Stimulated activated naive CD4-positive, alpha-beta T cell treated with Interleukin-2 at 50 U/mL for 16 hours (primary cell): ENCODE measurements around the gene LRRC63.
"Not testable (repeated sequence)": the region's sequence is repeated elsewhere in the genome, so short reads cannot be mapped to it uniquely, and the experiment has no call there.

Experiments
- DNase-seq: peaks from one replicate; lab custom pipeline; 2025; lab: John Stamatoyannopoulos, UW

LRRC63 gene, protein sequence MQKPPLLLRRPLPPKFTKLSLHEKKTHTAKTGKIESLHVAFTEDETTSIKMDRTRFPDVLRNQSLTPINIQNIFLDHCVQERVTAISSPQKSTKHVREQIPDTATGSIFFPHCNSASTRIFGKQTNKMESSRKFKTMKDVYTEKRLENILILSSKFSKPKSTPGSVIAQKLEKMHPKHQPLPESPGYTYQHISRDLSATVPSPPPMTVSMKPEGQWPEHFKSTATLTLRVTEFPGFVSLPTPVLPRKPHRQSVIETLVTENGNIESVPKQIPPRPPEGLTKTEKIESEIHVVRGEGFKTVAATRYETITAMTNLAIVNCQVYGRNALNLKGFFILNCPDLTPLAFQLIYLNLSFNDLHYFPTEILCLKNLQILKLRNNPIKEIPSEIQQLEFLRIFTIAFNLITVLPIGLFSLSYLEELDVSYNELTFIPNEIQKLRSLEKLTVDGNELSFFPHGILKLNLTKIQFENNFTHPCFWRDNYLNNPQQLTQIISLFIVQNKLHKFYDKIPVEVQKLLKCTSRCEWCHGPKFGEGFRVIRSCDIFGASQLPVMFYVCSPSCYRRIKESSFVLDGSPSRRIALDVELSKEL

DNA sequence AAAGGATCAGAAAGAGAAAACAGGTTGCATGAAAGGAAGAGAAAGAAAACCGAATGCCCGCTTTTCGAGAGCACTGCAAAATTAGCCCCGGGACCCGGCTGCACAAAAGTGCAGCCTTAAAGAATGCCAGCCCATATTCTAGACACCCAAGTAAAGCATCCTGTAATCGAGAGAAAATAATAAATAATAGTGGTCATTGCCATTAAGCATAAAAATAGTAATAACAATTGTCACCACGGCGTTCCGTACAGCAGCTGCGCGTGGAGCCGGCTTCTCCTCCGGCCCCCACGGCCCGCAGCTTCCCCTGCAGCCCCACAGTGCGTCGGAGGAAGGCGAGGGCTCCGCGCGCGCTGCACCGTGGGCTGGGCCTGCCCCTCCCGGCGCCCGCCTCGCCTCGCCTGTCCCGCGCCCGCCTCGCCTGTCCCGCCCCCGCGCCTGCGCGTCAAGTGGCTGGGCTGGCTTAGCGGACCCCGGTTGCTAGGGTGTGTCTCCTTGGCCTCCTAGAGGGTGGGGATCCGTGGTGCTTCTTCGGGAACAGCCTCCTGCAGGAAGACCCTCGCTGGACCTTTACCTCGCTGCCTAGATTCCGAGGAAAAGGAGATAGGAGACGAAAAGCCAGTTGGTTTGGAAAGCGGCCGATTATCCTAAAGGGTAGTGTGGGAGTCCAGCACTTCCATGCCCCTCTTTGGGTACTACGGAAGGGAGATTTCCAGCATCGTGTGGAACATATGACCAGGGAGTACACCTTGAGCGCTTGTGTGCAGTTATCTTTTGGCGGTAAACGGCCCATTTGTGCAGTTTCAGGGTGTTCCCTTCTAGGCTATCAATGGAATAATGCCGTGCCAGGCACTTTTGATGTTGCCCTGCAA lies at the start of gene LRRC63:
LRRC63 (plus strand) TSS at position 446 of the 869 bp plus-strand sequence. CDS start 1,107 bp downstream, outside the sequence.
- peak; percentile 81 for DNase-seq

DNA sequence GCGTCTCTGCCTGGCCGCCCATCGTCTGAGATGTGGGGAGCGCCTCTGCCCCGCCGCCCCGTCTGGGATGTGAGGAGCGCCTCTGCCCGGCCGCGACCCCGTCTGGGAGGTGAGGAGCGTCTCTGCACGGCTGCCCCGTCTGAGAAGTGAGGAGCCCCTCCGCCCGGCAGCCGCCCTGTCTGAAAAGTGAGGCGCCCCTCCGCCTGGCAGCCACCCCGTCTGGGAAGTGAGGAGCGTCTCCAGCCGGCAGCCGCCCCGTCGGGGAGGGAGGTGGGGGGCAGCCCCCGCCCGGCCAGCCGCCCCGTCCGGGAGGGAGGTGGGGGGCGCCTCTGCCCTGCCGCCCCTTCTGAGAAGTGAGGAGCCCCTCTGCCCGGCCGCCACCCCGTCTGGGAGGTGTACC lies 49.0 kb upstream of the LRRC63 start:
- DNase-seq: not testable (repeated sequence)

DNA sequence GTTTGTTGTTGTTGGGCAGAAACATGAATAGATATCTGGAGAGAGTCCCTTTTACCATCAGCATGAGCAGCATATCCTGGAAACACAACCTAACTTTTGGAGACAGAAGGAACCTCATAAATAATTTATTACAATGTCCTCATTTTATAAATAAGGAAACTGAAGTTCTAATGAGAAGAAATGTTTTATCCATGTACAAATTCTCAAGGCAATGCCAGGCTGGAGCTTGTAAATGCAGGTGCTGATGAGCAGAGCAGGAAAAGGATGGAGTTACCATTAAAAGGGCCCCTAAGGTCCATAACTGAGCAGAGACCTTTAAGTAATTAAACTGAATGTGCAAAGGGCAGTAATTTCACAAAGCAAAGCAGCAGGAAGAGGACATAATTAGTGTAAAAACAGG lies 47.1 kb upstream of the LRRC63 start:
- no peak for DNase-seq

DNA sequence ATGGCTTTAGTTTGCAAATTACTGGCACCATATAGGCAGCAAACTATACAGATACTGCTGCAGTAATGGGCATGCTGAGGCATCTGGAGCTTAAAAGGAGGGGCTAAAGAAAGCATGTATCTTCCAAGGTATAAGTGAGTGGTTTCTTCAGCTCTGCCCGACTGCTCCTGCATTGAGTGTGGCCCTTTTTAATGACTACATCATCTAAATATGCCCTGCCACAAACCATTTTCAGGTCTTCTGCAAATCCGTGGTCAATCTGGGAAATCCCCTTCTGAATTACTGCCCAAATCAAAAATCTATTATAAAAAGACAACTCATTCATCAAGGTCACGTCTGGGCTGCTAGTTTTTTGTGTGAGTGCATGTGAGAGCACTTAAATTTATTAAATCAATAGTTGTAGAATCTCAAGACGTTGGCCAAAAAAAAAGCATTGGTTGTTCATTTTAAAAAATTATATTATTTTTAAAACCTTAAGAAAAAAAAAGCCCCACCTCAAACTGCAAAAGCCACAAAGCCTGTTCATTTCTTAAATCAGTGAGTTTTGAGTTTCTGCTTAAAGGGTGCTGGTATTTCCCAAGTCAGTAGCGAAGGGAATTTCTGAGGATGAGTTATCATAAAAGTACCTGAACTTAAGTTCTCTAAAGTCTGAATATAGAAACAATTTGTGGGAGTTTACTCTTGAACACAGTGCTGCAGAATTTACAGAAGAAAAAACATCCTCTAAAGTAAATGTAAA lies 46.1 kb upstream of the LRRC63 start:
- DNase-seq: peak; percentile 49

DNA sequence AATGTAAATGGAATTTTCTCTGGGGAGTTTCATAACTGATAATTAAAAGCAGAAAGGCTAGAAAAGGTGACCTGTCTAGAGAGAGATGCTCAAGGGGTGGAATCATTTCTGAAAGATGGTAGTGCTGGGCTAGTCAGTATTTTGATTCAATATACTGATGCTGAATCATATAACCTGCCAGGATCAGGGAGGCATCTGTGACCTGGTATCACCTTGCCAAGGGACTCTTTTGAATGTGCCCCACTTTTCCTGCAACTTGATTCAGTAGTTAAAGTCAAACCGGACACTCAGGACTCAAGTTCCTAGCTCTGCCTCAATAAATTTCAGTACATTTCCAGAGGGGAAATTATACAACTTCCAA lies 45.5 kb upstream of the LRRC63 start:
- no peak for DNase-seq

DNA sequence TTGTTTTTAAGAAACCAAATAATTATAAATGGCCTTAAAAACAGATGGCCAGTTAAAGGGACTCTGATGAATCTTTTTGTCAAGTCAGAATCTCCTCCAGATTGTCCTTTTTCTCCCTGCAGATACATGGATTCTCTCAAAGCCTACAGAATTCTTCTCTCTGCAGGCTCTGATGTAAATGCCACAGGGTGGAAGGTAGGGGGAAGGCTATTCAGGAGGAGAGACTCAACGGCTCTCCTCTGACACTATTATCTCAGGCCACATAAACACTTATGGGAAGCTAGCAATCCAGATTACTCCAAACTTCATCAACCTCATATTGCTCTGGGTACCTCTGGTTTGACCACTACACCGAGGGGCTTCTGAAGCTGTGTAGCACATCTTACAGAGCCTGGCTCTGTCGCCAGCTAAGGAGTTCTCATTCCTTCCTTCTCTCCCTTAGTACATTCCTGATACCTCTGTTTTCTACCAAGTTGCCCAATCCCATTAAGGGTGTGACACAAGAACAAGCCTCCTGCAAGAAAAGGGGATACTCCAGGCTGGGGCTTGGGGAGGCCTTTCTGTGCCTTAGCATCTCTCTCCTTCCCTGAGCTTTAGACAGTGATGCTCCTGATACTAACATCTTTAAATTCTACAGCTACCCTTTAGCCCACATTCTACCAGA lies 44.6 kb upstream of the LRRC63 start:
- no peak for DNase-seq

DNA sequence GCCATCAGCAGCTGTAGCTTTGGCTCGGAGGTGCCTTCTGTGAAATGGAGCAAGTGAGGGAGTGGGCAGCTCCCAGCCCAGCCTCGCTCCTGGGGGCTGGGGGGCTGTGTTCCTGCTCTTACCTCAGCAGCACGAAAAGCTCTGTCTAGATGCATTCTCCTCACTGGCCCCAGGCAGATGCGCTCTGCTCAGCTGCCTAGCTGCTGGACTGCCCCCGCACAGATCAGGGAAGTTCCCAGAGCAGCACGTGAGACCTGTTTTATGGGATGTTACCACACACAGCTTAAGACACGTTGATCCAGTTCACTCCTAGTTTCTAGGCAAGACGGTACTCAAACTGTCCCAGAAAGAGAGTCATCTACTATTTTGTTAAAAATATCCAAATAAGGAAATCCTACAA lies 43.4 kb upstream of the LRRC63 start:
- DNase-seq: peak; percentile 65

DNA sequence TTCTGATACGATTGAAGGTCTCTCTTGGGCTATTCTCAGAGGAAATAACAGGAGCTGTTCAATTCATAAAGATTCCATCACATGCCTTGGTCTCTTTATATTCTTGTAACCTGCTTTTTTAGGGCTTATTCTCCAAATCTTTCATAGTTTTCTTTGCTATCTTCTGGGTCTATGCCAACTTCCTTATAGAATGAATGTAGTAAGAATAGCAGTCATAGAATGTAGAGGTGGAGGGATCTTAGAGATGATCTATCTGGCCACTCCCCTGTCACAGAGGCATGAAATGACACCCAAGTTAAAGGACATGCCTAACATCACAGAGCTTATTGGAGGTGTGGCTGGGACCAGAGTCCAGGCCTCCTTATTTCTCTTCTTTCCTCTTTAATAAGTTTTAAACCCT lies 42.9 kb upstream of the LRRC63 start:
- no peak for DNase-seq

DNA sequence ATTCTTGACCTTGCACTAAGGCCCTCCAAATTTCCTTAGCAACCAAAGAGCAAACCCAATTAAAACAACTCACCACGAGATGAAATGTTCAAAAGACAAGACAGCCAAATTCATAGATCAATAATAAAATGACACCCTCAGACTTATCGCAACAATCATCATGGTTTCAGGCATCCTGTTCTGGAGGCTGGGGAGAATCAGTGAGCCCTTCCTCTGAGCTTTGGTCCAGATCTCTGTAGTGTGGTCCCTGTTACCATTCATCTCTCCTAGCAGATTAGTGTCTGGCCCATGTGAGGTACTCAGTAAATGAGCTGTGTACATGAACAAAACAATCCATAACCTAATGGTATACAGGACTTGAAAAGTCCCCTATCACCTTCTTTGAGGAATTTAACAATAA lies 42.0 kb upstream of the LRRC63 start:
- no peak for DNase-seq

DNA sequence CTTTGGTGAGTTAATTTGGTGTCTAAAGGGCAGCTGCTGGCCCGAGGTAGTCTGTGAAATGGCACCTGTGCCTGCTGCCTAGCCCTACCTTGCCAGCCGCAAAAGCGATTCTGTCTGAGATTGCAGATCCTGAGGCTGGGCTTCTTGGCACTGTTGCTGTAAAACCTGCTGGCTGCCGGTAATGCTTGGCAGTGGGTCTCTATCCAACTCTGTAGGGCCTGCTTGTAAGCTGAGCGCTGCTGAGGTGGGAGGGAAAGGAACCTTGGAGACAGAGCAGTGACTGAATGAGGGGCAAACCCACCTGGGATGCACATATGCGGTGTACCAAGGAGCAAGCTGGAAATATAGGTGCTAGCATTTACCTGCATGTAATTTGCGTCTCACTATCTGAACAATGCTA lies 41.5 kb upstream of the LRRC63 start:
- no peak for DNase-seq

DNA sequence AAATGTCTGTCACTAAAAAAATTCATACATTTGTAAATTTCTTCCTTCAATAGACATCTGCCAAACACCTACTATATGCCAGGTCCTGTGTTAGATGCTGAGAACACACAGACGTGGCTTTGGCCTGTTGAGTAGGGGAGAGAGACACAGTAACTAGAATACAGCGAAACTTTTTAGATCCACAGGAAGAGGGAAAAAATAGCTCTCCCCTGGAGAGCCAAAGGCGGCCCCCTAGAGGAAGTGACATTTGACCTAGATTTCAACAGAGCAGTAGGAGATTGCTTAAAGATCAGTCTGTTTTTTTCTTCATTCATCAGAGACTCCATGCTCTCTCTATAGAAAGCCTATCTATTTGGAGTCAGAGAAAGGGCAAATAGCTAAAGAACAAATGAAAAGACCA lies 41.0 kb upstream of the LRRC63 start:
- no peak for DNase-seq

DNA sequence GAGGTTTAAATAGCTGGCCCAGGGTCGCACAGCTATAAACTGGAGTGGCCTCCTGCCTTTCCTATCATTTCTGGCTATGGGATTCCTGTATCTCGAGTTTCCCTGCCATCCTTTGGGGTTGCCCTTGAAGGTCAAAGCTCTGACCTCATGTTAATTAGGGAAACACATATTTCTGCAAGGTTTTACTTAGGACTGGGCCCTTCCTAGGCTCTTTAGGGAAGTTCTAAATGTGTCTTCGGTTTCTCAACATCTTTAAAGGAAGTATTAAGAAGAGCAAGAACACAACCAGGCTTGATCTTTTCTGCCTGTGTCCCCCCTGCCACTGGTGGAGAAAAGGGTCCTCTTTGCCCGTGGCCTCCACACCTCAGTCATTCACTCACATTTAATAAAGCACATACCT lies 40.5 kb upstream of the LRRC63 start:
- DNase-seq: no peak

DNA sequence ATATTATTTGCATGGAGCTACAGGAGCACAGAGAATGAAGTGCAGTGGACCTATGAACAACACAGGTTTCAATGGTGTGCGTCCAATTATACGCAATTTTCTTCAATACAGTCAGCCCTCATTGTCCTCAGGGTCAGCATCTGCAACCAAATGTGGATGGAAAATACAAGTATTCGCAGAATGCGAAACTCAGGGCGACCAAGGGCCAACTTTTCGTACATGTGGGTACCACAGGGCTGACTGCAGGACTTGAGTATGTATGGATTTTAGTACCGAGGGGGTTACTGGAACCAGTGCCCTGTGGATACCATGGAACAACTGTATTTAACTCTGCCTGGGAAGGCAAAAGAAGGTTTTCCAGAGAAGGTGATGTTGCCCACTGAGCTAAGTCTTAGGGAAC lies 40.0 kb upstream of the LRRC63 start:
- no peak for DNase-seq

DNA sequence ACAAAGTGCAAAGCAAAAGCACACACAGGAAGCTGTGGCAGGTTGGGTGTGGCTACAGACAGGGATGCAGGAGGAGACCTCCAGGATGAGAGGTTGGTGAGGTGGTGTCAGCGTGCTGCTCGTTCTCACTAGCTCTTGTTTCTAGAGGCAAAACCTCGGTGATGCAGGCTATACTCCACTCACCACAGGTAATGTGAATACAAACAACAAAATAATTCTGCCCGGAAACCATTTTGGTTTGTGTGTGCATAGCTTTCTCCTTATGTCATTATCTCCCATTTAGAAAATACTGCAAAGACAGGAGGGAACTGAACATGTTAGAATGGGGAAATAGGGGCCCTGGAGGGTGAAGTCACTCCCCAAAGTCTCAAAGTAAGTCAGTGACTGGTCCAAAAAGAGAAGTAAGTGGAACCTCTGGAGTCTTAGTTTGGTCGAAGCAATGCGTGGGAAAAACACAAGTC lies 39.2 kb upstream of the LRRC63 start:
- peak; percentile 16 for DNase-seq

DNA sequence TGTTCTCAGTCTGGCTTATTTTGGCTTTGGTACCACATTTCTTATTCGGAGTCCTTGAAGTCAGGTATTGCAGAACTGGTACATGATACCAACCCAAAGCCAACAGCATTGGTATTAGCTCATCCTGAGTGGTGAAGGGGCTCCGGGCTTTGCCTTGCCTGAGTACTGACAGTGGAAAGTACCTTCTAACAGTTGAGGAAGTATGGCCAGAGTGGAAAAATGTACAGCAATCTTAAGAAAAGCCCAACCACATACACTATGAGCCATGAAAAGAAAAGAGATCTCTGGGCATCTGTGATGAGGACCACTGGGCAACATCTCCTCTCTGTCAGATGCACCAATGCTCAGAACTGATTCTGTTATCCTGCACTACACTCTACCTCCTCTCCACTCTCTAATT lies 38.1 kb upstream of the LRRC63 start:
- peak; percentile 16 for DNase-seq

DNA sequence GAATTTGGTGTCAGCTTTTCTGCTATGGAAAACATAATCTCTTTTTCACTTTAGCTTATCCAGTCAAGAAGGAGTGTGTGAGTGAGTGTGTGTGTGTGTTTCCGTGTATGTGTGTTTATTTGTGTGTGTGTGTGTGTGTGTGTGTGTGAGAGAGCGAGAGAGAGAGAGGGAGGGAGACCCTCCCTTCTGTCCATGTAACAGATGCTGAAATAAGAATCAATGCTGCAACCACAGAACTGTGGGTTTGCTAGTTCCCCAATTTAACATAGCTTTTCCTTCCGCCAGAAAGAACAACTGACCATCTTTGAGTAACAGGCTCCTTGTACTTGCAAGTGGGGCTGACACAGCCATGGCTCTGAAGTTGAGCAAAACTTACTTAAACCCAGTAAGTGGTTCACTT lies 35.0 kb upstream of the LRRC63 start:
- DNase-seq: no peak

DNA sequence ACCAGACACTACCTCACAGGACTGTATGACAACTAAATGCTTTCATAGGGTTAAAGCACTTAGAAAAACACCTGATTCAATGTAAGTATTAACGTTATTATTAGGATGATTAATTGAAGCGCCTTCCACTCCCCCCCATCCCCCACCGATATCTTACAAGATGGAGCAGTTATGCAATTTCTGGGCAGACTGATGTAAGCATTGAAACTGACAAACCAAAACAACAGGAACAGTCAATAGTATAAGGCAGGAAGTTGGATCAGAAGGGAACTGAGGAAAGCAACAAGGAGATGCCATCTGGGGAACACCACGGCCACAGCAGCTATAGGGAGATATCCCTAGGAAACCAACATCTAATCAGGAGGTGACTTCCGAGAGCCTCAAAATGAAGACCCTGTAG lies 33.6 kb upstream of the LRRC63 start:
- no peak for DNase-seq

DNA sequence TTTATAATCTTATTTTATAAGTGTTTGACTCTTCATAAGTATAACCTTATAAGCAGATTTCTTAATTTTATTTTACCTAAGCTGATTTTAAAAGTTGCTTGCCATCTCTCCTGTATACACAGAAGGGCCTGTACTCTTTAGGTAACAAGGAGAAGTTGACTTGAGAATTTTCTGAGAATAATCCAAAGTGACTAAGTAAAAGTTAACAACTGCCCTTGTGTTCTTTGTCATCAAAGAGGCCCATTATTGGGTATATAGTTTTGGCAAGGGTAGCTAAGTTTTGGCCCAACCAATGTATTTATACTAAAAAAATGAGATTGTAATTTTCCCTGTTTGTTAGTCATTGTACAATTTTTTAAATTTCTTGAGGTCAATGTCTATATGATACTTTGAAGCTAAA lies 32.9 kb upstream of the LRRC63 start:
- no peak for DNase-seq

DNA sequence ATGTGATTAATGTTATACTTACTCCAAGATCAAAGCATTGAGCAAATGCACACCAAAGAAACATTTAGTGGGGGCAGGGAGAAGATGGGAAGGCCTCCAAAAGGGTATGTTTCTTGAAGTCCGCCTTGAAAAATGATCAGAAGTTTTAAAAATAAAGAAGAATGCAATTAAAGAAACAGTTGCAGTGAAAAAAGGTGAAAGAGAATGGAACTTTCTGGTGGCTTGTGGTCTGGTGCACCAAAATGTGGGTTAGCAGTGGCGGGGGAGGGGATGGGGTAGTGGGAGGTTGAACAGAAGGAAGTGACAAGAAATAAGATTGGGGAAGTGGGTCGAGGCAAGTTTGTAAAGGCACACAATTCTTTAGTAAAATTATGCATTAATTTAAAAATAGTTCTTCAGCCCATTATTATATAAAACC lies 32.2 kb upstream of the LRRC63 start:
- peak; percentile 77 for DNase-seq

DNA sequence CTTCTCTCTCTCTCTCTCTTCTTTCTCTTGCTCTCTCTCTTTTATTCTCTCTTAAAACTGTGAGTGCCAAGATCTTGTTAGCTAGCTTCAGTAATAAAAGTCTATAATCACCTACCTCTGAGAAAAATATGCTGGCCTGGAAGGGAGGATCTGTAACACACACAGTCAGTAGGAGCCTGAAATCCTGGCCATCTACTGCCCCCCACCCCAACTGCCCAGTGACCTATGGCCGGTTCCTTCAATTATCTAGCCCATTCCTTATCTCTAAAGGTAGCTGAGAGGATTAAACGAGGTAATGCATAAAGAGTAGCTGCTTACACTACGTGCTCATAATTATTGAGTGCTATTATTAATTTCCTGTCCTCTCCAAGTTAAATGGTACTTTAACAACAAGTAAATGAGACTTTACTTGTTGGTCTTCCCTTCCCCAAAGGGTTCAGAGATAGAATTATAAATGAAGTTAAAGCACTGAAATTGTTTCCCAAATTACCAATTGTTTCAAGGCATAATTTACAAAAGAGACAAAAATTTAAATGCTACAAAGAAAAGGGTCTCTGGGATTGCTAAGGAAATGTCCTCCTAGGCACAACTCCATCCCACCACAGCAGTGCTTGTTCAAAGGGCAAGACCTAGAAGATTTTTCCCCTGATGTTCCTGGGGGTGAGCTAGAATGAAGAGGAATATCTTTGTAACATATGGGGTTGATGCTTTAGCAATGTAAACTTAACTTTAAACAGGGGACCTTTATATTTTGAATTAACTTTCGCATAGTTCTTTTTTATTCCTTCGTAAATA lies 31.6 kb upstream of the LRRC63 start:
- DNase-seq: no peak

DNA sequence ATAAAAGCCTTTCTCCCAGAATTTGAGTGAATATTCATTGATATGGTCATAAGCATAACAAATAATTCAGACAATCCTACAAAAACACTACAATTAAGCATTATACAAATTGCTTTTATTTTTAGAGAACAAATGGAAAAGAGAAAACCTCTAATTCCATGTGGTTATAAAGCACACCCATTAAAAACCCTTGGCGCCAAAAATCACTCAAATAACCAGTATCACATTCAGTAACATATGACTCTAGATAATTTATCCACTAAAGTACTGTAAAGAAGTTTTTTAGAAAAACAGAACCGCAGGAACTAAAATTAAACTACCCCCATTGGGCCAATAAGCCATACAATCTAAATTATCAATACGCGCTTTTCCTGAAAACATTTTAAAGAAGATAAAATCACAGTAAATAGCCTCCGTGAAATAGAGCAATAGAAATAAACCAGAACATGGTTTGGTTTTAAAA lies 30.3 kb upstream of the LRRC63 start:
- no peak for DNase-seq
